T-helper 1 cell treated with Interleukin-12 subunit alpha and Interleukin-12 subunit beta and Interleukin-4 antibody, amounts not matched to agents 30 μg/mL and 1 μg/mL, for 36 hours (primary cell): ENCODE results near the gene SNX9.
A peak's percentile ranks its signal among the peaks of the same experiment; 100 is the strongest.

ENCODE experiments used
- H3K27ac Mint-ChIP-seq: one replicate; pipeline ENCODE4 v1.8.0; 2021; ENCODE audit warnings: mild to moderate bottlenecking, mixed read lengths
- H3K27me3 Mint-ChIP-seq: one replicate; pipeline ENCODE4 v1.8.0; 2021; ENCODE audit warnings: low read depth, mixed read lengths
- H3K36me3 Mint-ChIP-seq: one replicate; pipeline ENCODE4 v1.8.0; 2021; ENCODE audit warnings: low read depth, mixed read lengths
- H3K4me1 Mint-ChIP-seq: one replicate; pipeline ENCODE4 v1.8.0; 2021; ENCODE audit warnings: low read depth, mixed read lengths
- H3K4me3 Mint-ChIP-seq: one replicate; pipeline ENCODE4 v1.8.0; 2021; ENCODE audit warnings: mild to moderate bottlenecking, moderate library complexity, mixed read lengths
- H3K9me3 Mint-ChIP-seq: one replicate; pipeline ENCODE4 v1.8.0; 2021; ENCODE audit warnings: mixed read lengths

The SNX9 gene

DNA sequence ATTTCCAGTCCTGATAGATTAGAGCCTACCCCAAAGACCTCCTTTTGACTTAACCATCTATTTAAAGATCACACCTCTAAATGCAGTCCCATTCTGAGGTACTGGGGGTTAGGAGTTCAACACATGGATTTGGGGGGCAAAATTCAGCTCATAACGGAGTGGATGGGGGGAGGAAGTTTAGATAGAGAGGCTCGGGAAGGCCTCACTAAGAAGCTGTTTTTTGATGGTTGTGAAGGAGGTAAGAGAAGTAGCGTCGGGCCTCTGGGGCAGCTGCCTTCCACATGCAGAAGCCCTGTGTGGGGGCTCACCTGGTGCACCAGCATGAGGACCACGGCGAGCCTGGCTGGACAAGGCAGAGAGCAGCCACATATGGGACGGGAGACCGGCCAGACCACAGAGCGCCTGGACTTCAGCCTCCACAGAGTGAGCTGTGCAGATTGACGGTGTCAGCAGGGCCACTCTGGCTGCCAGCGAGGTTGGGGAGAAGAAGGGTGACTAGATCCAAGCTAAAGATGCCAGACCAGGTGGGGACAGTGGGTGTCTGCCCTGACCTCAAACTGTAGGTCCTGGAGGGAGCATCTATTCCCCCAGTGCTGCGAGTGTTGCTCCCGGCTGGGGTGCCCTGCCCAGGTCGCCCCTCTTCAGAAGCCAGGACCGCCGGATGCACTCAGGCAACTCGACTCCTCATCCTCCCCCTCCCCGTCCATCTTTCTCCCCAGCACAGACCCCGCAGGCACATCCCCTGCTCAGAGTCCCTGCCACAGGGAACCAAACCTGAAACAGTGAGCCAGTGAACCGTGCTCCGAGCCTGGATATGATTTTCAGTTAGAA lies 153.5 kb downstream of the SNX9 start:
- no peaks in the 10 kb centered on the region for H3K9me3 Mint-ChIP-seq
- no peak overlapping the region for H3K4me3 Mint-ChIP-seq
- peaks cover 30% of the 10 kb centered on the region for H3K27me3 Mint-ChIP-seq
- H3K36me3 Mint-ChIP-seq = no peaks in the 10 kb centered on the region
- no peak overlapping the region for H3K27ac Mint-ChIP-seq
- peaks cover 23% of the 10 kb centered on the region for H3K4me1 Mint-ChIP-seq

DNA sequence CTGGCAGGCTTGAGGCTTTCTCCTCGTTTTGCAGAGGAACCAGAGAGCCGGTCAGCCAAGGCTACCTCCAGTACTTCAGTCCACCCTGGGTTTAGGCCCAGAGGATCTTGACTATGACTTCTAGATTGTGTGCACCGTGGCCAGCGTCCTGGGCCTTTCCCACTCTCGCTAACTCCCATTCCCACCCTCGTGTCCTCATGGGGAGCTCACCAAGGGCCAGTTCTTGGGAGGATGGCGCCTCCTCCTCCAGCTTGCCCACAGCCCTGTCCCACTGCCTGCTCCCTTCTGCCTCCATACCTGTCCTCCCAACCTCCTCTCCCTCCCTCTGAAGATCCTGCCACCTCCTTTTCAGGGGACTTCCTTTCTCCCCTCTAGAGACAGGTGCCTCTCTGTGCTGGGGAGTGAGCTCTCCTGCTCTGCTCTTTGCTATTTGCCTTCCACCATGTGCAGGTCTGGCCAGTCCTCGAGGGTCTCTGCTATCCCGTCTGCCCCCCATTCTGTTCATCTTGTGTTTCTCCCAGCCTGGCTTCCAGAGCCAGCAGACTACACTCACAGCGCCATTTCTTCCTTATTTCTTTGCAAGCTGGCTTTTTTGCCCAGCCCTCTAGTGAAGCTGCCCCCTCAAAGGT lies 154.2 kb downstream of the SNX9 start:
- Mint-ChIP-seq H3K4me3 (no peak overlapping the region), H3K27ac (peak overlapping the region; percentile 49), H3K9me3 (no peaks in the 10 kb centered on the region), H3K36me3 (no peaks in the 10 kb centered on the region), H3K27me3 (peaks cover 27% of the 10 kb centered on the region), H3K4me1 (peaks cover 22% of the 10 kb centered on the region)

DNA sequence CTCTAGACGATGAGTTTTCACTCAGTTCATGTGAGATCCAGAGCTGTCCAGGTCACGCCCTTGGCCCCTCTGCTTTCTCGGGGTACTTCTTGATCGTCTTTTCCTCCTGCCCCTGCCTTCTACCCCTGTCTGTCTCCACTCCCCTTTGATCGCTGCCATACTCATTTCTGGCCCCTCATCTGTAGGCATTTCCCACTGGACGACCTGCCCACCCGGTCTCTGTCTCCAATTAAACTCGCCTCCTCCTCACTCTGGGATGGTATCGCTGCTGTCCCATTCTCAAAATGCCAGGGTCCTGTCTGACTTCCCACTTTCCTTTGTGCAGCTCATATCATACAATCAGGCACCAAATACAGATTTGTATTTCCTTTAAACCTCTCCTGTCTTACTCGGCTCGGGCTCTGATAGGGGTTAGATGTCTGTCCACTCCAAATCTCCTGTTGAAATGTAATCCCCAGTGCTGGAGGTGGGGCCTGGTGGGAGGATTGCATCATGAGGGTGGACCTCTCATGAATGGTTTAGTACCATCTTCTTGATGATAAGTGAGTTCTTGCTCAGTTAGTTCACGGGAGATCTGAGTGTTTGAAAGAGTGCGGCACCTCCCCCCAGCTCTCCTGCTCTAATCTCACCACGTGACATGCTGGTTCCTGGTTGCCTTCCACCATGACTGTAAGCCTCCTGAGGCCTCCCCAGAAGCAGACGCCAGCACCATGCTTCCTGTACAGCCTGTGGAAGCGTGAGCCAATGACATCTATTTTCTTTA lies 155.2 kb downstream of the SNX9 start:
- H3K27ac Mint-ChIP-seq = no peak overlapping the region
- peaks cover 2% of the 10 kb centered on the region for H3K36me3 Mint-ChIP-seq
- H3K4me1 Mint-ChIP-seq = peaks cover 30% of the 10 kb centered on the region
- peaks cover 24% of the 10 kb centered on the region for H3K27me3 Mint-ChIP-seq
- no peaks in the 10 kb centered on the region for H3K9me3 Mint-ChIP-seq
- no peak overlapping the region for H3K4me3 Mint-ChIP-seq

DNA sequence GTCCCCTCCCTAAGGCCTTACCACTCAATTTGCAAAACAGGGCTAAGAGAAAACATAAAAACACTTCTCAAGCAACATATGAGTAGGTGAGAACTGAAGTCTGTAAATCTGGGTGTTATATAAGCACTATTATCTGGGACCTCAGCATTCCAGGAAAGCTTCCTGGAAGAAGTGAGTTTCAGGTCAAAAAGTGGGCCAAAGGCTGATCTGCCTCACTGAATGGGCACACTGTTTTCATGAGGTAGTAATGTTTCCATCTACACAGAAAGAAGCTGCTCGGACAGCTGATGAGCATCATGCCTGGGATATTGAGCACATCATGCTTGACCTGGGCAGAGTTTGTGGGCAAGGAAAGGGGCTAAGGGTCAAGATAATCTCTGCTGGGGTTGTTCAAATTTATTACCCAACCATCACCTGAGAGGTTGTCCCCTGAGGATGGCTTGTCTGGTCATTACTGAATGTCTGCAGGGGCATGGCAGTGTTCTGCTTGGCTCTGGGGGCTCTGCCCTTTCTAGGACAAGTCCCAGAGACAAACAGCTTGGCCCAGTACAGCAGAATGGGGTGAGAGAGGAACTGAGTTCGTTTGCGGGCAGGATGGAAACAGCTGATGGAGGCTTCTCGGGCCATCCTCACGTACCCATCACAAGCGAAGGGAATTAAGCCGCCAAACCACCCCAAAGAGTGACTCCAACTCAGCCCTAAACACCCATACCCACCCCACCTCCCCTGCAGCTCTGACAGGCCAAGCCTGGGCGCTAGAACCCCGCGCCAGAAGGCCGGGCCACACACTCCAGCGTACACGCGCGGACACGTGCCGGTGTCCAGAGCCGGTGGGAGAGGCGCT lies 157.5 kb downstream of the SNX9 start:
- Mint-ChIP-seq H3K9me3 (no peaks in the 10 kb centered on the region), H3K4me3 (peak overlapping the region; percentile 72), H3K27ac (peak overlapping the region; percentile 52), H3K27me3 (peaks cover 16% of the 10 kb centered on the region), H3K4me1 (peaks cover 49% of the 10 kb centered on the region), H3K36me3 (peaks cover 4% of the 10 kb centered on the region)

DNA sequence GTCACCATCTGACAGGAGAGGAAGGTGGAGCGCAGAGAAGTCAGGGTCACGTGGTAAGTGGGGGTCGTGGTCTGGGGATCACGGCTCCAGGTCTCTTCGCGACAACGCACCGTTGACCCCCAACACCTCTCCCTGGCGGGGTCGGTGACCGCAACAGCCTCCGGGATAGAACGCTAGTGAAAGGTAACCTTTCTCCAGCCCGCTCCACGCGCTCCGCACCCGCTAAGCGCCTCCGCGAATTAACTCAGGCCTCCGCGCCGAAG lies 158.0 kb downstream of the SNX9 start:
- peaks cover 16% of the 10 kb centered on the region for H3K27me3 Mint-ChIP-seq
- H3K27ac Mint-ChIP-seq = peak overlapping the region; percentile 52
- peaks cover 50% of the 10 kb centered on the region for H3K4me1 Mint-ChIP-seq
- H3K9me3 Mint-ChIP-seq = no peaks in the 10 kb centered on the region
- peak overlapping the region; percentile 72 for H3K4me3 Mint-ChIP-seq
- peaks cover 4% of the 10 kb centered on the region for H3K36me3 Mint-ChIP-seq

DNA sequence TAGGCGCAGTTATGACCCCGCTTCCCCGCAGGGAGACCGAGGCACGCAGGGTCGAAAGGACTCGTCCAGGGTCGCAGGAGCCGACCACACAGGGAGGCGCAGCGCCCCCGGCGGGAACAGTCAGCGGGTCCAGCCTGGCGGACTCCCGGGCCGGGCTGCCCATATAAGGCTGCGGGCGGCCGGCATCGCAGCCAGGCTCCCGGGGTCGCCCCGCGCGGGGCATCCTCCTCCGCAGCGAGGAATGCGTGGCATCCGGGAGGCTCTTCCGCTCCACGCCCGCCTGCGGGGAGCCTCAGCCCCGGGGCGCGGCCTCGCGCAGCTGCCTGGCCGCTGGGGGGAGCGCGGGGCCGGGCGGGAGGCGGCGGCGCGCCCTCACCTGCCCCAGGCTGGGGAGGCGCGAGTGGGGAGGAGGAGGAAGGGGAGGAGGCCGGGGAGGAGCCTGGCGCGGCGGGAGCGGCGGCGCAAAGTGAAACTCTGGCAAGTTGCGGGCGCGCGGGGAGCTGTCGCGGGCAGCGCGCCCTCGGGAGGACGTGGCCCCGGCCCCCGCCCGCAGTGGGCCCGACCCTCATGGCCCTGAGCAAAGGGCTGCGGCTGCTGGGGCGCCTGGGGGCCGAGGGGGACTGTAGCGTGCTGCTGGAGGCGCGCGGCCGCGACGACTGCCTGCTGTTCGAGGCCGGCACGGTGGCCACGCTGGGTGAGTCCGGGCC lies 158.5 kb downstream of the SNX9 start, which contains the start of gene SYNJ2:
TSS of gene SYNJ2 (plus strand) at position 469 of the 707 bp plus-strand sequence. CDS start at position 568, 99 bp downstream.
- H3K4me3 Mint-ChIP-seq = peak within 1 kb of the TSS; percentile 91
- H3K36me3 Mint-ChIP-seq = peaks cover 4% of the 10 kb centered on the region
- peaks cover 50% of the 10 kb centered on the region for H3K4me1 Mint-ChIP-seq
- peaks cover 16% of the 10 kb centered on the region for H3K27me3 Mint-ChIP-seq
- no peaks in the 10 kb centered on the region for H3K9me3 Mint-ChIP-seq
- peak within 1 kb of the TSS; percentile 86 for H3K27ac Mint-ChIP-seq

DNA sequence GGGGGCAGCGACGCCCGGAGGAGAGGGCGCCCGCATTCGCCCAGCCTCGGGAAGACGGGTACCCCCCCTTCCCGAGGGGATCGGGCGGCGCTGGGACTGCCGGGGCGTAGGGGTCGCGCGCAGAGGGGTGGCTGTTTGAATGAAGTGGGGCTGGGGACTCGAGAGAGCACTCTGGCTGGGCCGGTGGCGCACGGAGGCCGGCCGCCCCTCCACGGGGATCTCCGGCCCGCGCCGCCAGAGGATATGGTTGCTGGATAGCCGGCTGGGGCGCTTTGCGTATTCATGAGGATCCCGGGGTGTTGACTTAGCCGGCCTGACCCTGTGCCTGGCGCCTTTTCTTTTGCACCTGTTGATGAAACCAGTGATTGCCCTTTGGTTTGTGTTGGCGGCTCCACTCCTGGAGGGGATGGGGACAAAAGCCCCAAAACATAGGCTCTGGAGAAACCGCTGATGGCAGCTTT lies 159.1 kb downstream of the SNX9 start:
- peaks cover 50% of the 10 kb centered on the region for H3K4me1 Mint-ChIP-seq
- peak overlapping the region; percentile 91 for H3K4me3 Mint-ChIP-seq

DNA sequence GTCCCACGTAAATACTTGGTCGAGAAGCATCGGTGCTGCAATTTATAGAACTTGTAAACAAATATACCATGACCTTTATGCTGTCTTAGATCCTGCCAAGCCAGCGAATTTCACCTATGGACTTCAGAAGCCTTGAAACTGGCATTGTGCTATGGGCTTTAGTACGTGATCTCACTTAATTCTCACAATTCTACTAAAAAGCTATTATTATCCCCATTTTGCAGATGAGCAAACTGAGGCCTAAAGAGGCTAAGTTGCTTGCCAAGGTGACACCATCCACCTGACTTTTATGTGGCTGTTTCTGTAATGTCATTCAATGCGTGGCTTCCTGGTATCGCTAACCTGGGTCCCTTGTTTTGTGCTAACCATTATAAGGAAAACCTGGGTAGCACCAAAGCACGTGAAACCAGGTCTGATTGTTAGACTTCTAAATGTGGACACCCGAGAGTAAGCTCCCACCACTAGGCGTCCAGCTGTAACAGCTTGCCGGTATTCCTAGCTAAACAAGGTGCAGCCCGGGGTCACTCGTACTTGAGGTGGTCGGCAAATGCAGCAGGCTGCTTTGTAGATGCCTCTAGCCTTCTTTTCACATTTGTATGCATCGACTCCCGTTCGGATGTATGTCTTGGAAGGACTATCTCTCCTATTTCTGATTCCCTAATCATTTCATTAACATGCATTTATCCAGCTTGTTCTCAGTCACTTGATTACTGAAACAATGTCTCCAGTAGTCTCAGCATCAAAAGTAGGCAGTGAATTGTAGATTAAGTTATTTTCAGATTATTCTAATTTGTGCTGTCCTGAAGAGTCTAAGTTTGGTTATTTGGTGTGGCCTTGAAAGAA lies 159.7 kb downstream of the SNX9 start:
- H3K36me3 Mint-ChIP-seq = peaks cover 4% of the 10 kb centered on the region
- H3K4me1 Mint-ChIP-seq = peaks cover 50% of the 10 kb centered on the region
- no peaks in the 10 kb centered on the region for H3K9me3 Mint-ChIP-seq
- H3K4me3 Mint-ChIP-seq = peak overlapping the region; percentile 91
- peaks cover 10% of the 10 kb centered on the region for H3K27me3 Mint-ChIP-seq
- H3K27ac Mint-ChIP-seq = peak overlapping the region; percentile 86

More for the DNA sequence above, 159.1 kb downstream of the SNX9 start:
- no peaks in the 10 kb centered on the region for H3K9me3 Mint-ChIP-seq
- H3K27ac Mint-ChIP-seq = peak overlapping the region; percentile 86
- peaks cover 15% of the 10 kb centered on the region for H3K27me3 Mint-ChIP-seq
- peaks cover 4% of the 10 kb centered on the region for H3K36me3 Mint-ChIP-seq

DNA sequence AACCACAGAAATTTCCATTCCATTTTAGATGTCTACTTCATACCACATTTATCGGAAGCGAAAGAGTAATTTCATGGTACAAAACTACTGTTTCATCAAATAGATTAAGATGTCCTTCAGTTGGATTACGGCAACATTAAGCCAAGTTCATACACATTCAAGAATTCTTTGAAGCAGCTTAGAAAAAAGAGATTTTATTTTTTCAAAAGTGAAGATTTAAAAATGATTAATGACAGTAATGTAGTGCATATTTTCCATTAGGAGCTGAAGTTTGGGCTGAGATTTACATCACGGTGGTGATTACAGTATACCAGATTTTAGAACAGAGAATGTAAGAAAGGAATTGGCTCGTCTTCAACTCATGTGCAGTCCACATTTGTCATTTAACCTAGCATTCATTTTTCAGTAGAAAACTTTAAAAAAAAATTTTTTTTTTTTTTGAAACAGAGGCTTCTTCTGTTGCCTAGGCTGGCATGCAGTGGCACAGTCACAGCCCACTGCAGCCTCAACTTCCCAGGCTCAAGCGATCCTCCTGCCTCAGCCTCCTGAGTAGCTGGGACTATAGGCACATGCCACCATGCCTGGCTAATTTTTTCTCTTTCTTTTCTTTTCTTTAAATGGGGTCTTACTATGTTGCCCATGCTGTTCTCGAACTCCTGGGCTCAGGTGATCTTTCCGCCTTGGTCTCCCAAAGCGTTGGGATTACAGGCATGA lies 160.5 kb downstream of the SNX9 start:
- Mint-ChIP-seq H3K27ac (peak overlapping the region; percentile 66), H3K27me3 (peaks cover 5% of the 10 kb centered on the region), H3K4me1 (peaks cover 51% of the 10 kb centered on the region), H3K36me3 (peaks cover 4% of the 10 kb centered on the region), H3K4me3 (peak overlapping the region; percentile 91), H3K9me3 (no peaks in the 10 kb centered on the region)

DNA sequence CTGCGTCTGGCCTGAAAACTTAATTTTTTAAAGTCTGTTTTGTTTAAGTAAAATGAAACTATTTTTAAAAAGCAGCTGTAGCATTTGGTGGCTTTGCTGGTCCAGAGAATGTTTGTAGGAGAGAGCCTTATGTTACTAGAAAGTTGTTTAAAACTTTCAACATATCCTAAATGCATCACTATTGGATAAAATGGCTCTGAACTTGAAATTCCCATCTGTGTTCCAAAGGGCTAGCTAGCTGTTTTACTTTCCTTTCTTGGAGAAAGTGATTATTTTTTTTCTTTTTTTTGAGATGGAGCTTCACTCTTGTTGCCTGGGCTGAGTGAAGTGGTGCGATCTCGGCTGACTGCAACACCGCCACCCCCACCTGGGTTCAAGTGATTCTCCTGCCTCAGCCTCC lies 161.1 kb downstream of the SNX9 start:
- peak overlapping the region; percentile 58 for H3K4me3 Mint-ChIP-seq

DNA sequence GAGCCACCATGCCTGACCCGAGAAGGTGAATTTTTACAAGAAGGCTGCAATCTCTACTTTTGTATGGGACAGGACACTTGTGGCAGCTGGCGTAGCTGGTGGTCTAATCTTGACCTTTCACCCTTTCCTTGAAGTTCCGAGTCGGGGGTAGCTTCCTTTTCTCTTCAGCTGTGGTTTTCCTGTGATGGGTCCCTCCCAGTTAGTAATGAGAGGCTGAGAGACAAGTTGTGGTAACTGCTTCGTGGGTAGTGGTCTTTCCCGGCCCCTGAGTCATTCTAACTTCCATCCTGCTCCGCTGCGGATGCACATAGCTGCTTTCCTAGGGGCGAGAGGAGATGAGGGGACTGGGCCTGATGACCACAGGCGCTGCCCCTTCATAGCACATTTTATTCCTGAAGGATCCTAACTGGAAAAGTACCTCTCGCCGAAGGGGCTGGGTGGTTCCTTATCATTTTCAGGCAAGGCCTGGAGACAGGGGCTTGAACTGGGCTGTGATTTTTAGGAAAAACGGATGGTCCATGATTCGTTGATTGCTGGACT lies 161.7 kb downstream of the SNX9 start:
- Mint-ChIP-seq H3K4me1 (peaks cover 49% of the 10 kb centered on the region), H3K27me3 (peaks cover 5% of the 10 kb centered on the region), H3K36me3 (peaks cover 4% of the 10 kb centered on the region), H3K27ac (no peak overlapping the region), H3K9me3 (no peaks in the 10 kb centered on the region), H3K4me3 (peak overlapping the region; percentile 21)

More for the DNA sequence above, 161.1 kb downstream of the SNX9 start:
- peaks cover 4% of the 10 kb centered on the region for H3K36me3 Mint-ChIP-seq
- H3K9me3 Mint-ChIP-seq = no peaks in the 10 kb centered on the region
- H3K4me1 Mint-ChIP-seq = peaks cover 51% of the 10 kb centered on the region
- peaks cover 5% of the 10 kb centered on the region for H3K27me3 Mint-ChIP-seq
- no peak overlapping the region for H3K27ac Mint-ChIP-seq
